T-helper 17 cell (primary cell): Measurements from ENCODE around the gene THG1L. TPM values are rescaled to one million over a fixed set of nuclear protein-coding genes. Genes with fewer than 3 reads are reported as not detected.
A peak's percentile ranks its signal among the peaks of the same experiment; 100 is the strongest.

Experiments
- ATAC-seq: fragments of 150-1000 bp; cut with Tn5 transposase; 2 replicates; pipeline ENCODE4 v1.10.0; 2021; ENCODE audit warnings: mild to moderate bottlenecking, moderate library complexity
- DNase-seq, 3 donors: peaks; one replicate each; pipeline versions ENCODE4 v3.0.0 to v3.0.0-alpha.2; 2020 to 2021
- H3K9me3 ChIP-seq: one replicate; pipeline ENCODE4 v1.7.0; 2013; ENCODE audit warnings: low read length, mild to moderate bottlenecking; ENCODE audit not compliant: control insufficient read depth, poor library complexity, severe bottlenecking
- H3K27ac Mint-ChIP-seq: one replicate; pipeline ENCODE4 v1.8.0; 2022; ENCODE audit warnings: mild to moderate bottlenecking, moderate library complexity, mixed read lengths
- H3K27me3 Mint-ChIP-seq: one replicate; pipeline ENCODE4 v1.8.0; 2022; ENCODE audit warnings: mixed read lengths
- H3K36me3 Mint-ChIP-seq: one replicate; pipeline ENCODE4 v1.8.0; 2022; ENCODE audit warnings: low read depth, mixed read lengths
- H3K4me1 Mint-ChIP-seq: one replicate; pipeline ENCODE4 v1.8.0; 2022; ENCODE audit warnings: mild to moderate bottlenecking, mixed read lengths
- H3K4me3 Mint-ChIP-seq: one replicate; pipeline ENCODE4 v1.8.0; 2022; ENCODE audit warnings: mild to moderate bottlenecking, moderate library complexity, mixed read lengths
- total RNA-seq, 4 donors: library from RNA in 2 of 4; stranded (reverse) in 2 of 4; gene quantifications; one replicate each; pipeline ENCODE4 v1.2.3 and lab custom pipeline; 2022 to 2026

Gene THG1L
- total RNA-seq, 2 donors from 2014 or later = 5.2 to 5.5 TPM

- no peaks in the 10 kb centered on the region for H3K9me3 ChIP-seq
- Mint-ChIP-seq H3K27me3 (no peaks in the 10 kb centered on the region), H3K27ac (no peak overlapping the region), H3K36me3 (no peaks in the 10 kb centered on the region), H3K4me1 (peaks cover 19% of the 10 kb centered on the region), H3K4me3 (no peak overlapping the region)
- ATAC-seq = no peak
- no peak for DNase-seq
Observed at GRCh38 chr5:157749462-157749799, 18.2 kb downstream of the THG1L start.

- Mint-ChIP-seq H3K36me3 (no peaks in the 10 kb centered on the region), H3K4me1 (peaks cover 12% of the 10 kb centered on the region), H3K27me3 (no peaks in the 10 kb centered on the region), H3K27ac (no peak overlapping the region), H3K4me3 (no peak overlapping the region)
- ATAC-seq (no peak), DNase-seq (no peak)
- H3K9me3 ChIP-seq = no peaks in the 10 kb centered on the region
Observed at GRCh38 chr5:157750320-157750719, 19.1 kb downstream of the THG1L start.

GRCh38 chr5:157756122-157756521 lies 24.9 kb downstream of the THG1L start:
- Mint-ChIP-seq H3K36me3 (peaks cover 3% of the 10 kb centered on the region), H3K4me1 (no peaks in the 10 kb centered on the region), H3K27me3 (no peaks in the 10 kb centered on the region), H3K4me3 (no peak overlapping the region), H3K27ac (no peak overlapping the region)
- no peaks in the 10 kb centered on the region for H3K9me3 ChIP-seq
- DNase-seq = no peak
- ATAC-seq = no peak

- Mint-ChIP-seq H3K36me3 (peaks cover 3% of the 10 kb centered on the region), H3K27ac (no peak overlapping the region)
Observed at GRCh38 chr5:157758706-157759105, 27.5 kb downstream of the THG1L start.

GRCh38 chr5:157761690-157762621 lies 30.7 kb downstream of the THG1L start:
- Mint-ChIP-seq H3K27ac (no peak overlapping the region), H3K36me3 (no peaks in the 10 kb centered on the region), H3K4me3 (no peak overlapping the region), H3K4me1 (peaks cover 2% of the 10 kb centered on the region), H3K27me3 (no peaks in the 10 kb centered on the region)
- H3K9me3 ChIP-seq = no peaks in the 10 kb centered on the region
- DNase-seq (no peak), ATAC-seq (peak; percentile 81)

More at GRCh38 chr5:157758706-157759105, 27.5 kb downstream of the THG1L start:
- no peaks in the 10 kb centered on the region for H3K27me3 Mint-ChIP-seq
- peaks cover 2% of the 10 kb centered on the region for H3K4me1 Mint-ChIP-seq
- H3K9me3 ChIP-seq = no peaks in the 10 kb centered on the region
- no peak for ATAC-seq
- H3K4me3 Mint-ChIP-seq = no peak overlapping the region
- DNase-seq = no peak

GRCh38 chr5:157764531-157764930 lies 33.3 kb downstream of the THG1L start:
- H3K9me3 ChIP-seq = no peaks in the 10 kb centered on the region
- no peak overlapping the region for H3K4me3 Mint-ChIP-seq
- no peak overlapping the region for H3K27ac Mint-ChIP-seq
- no peaks in the 10 kb centered on the region for H3K36me3 Mint-ChIP-seq
- H3K27me3 Mint-ChIP-seq = no peaks in the 10 kb centered on the region
- ATAC-seq (no peak), DNase-seq (no peak)
- peaks cover 2% of the 10 kb centered on the region for H3K4me1 Mint-ChIP-seq

GRCh38 chr5:157766442-157766841 lies 35.2 kb downstream of the THG1L start:
- peaks cover 2% of the 10 kb centered on the region for H3K4me1 Mint-ChIP-seq
- no peaks in the 10 kb centered on the region for H3K36me3 Mint-ChIP-seq
- no peak overlapping the region for H3K4me3 Mint-ChIP-seq
- ATAC-seq = no peak
- H3K27ac Mint-ChIP-seq = no peak overlapping the region
- H3K27me3 Mint-ChIP-seq = no peaks in the 10 kb centered on the region
- no peak for DNase-seq
- no peaks in the 10 kb centered on the region for H3K9me3 ChIP-seq

GRCh38 chr5:157766902-157767301 lies 35.7 kb downstream of the THG1L start:
- no peaks in the 10 kb centered on the region for H3K36me3 Mint-ChIP-seq
- peaks cover 2% of the 10 kb centered on the region for H3K4me1 Mint-ChIP-seq
- DNase-seq (no peak), ATAC-seq (no peak)
- H3K4me3 Mint-ChIP-seq = no peak overlapping the region
- no peak overlapping the region for H3K27ac Mint-ChIP-seq
- H3K27me3 Mint-ChIP-seq = no peaks in the 10 kb centered on the region
- no peaks in the 10 kb centered on the region for H3K9me3 ChIP-seq

GRCh38 chr5:157767689-157768088 lies 36.5 kb downstream of the THG1L start:
- H3K4me3 Mint-ChIP-seq = no peak overlapping the region
- ATAC-seq (no peak), DNase-seq (no peak)
- no peak overlapping the region for H3K27ac Mint-ChIP-seq
- no peaks in the 10 kb centered on the region for H3K9me3 ChIP-seq
- peaks cover 4% of the 10 kb centered on the region for H3K4me1 Mint-ChIP-seq
- H3K36me3 Mint-ChIP-seq = no peaks in the 10 kb centered on the region
- H3K27me3 Mint-ChIP-seq = no peaks in the 10 kb centered on the region

GRCh38 chr5:157770665-157771064 lies 39.4 kb downstream of the THG1L start:
- no peaks in the 10 kb centered on the region for H3K9me3 ChIP-seq
- H3K4me1 Mint-ChIP-seq = peaks cover 8% of the 10 kb centered on the region
- H3K27me3 Mint-ChIP-seq = peaks cover 13% of the 10 kb centered on the region
- DNase-seq = no peak
- ATAC-seq = no peak
- peaks cover 5% of the 10 kb centered on the region for H3K36me3 Mint-ChIP-seq
- H3K27ac Mint-ChIP-seq = no peak overlapping the region
- no peak overlapping the region for H3K4me3 Mint-ChIP-seq

GRCh38 chr5:157772127-157772526 lies 40.9 kb downstream of the THG1L start:
- Mint-ChIP-seq H3K36me3 (peaks cover 5% of the 10 kb centered on the region), H3K4me3 (peak overlapping the region; percentile 45), H3K27me3 (peaks cover 13% of the 10 kb centered on the region), H3K4me1 (peaks cover 8% of the 10 kb centered on the region), H3K27ac (no peak overlapping the region)
- H3K9me3 ChIP-seq = no peaks in the 10 kb centered on the region
- ATAC-seq = no peak
- no peak for DNase-seq

- ATAC-seq = no peak
- no peak overlapping the region for H3K4me3 Mint-ChIP-seq
- no peak for DNase-seq
- H3K9me3 ChIP-seq = no peaks in the 10 kb centered on the region
- no peak overlapping the region for H3K27ac Mint-ChIP-seq
- H3K4me1 Mint-ChIP-seq = peaks cover 10% of the 10 kb centered on the region
- peaks cover 5% of the 10 kb centered on the region for H3K36me3 Mint-ChIP-seq
- H3K27me3 Mint-ChIP-seq = peaks cover 10% of the 10 kb centered on the region
Observed at GRCh38 chr5:157778121-157778805, 47.0 kb downstream of the THG1L start.

GRCh38 chr5:157779221-157779620 lies 48.0 kb downstream of the THG1L start:
- H3K27me3 Mint-ChIP-seq = peaks cover under 1% of the 10 kb centered on the region
- no peak overlapping the region for H3K27ac Mint-ChIP-seq
- no peaks in the 10 kb centered on the region for H3K36me3 Mint-ChIP-seq
- H3K9me3 ChIP-seq = no peaks in the 10 kb centered on the region
- DNase-seq (no peak), ATAC-seq (no peak)
- peaks cover 7% of the 10 kb centered on the region for H3K4me1 Mint-ChIP-seq
- no peak overlapping the region for H3K4me3 Mint-ChIP-seq
